ENCODE measurements around the gene MEI4.
A peak's percentile ranks its signal among the peaks of the same experiment; 100 is the strongest.
"Not testable (repeated sequence)": the region's sequence is repeated elsewhere in the genome, so short reads cannot be mapped to it uniquely, and the experiment has no call there.

The MEI4 gene

GRCh38 chr6:77740380-77740779, 87.5 kb downstream of the MEI4 start:
- Histone ChIP-seq H3K9me3 (ENCODE audit: low read length) (no peaks in the 10 kb centered on the region), H3K9me2 (ENCODE audit: low read depth, low read length) (no peaks in the 10 kb centered on the region), H3K9ac (ENCODE audit: low read length) (no peak overlapping the region), H3K27me3 (ENCODE audit: insufficient read depth, low read length) (no peaks in the 10 kb centered on the region), H4K20me1 (ENCODE audit: insufficient read depth, low read length) (no peaks in the 10 kb centered on the region), H3K4me2 (ENCODE audit: low read length) (no peak overlapping the region), H2AFZ (ENCODE audit: low read length) (no peak overlapping the region), H3K36me3 (ENCODE audit: insufficient read depth, low read length) (no peaks in the 10 kb centered on the region), H3F3A (ENCODE audit: insufficient read depth, low read length) (no peaks in the 10 kb centered on the region), H3K27ac (ENCODE audit: low read depth, low read length, poor library complexity, severe bottlenecking) (no peak overlapping the region), H3K4me1 (ENCODE audit: insufficient read depth, low read length, severe bottlenecking) (no peaks in the 10 kb centered on the region), H3K4me3 (ENCODE audit: low read depth, low read length, poor library complexity, severe bottlenecking) (no peak overlapping the region), H3K79me2 (ENCODE audit: insufficient read depth, low read length) (no peaks in the 10 kb centered on the region)
- TF ChIP-seq CTCF (IDR thresholded peaks at IDR 0.05; ENCODE audit: low read length) (peak; percentile 49), EZH2 (IDR thresholded peaks at IDR 0.05; ENCODE audit: borderline replicate concordance, low read length) (no peak)

- H3K36me3 ChIP-seq (ENCODE audit: insufficient read depth, low read length); H3K79me2 ChIP-seq (ENCODE audit: insufficient read depth, low read length); H3K27ac ChIP-seq (ENCODE audit: low read depth, low read length, poor library complexity, severe bottlenecking); H3K4me2 ChIP-seq (ENCODE audit: low read length); H2AFZ ChIP-seq (ENCODE audit: low read length); H3K9me3 ChIP-seq (ENCODE audit: low read length); H3K9ac ChIP-seq (ENCODE audit: low read length); H3K4me1 ChIP-seq (ENCODE audit: insufficient read depth, low read length, severe bottlenecking); H3F3A ChIP-seq (ENCODE audit: insufficient read depth, low read length); H3K9me2 ChIP-seq (ENCODE audit: low read depth, low read length); H3K27me3 ChIP-seq (ENCODE audit: insufficient read depth, low read length); H3K4me3 ChIP-seq (ENCODE audit: low read depth, low read length, poor library complexity, severe bottlenecking); H4K20me1 ChIP-seq (ENCODE audit: insufficient read depth, low read length): not testable (repeated sequence)
Observed at GRCh38 chr6:77752156-77752555, 99.3 kb downstream of the MEI4 start.

- H3K9me2 ChIP-seq (ENCODE audit: low read depth, low read length) = no peaks in the 10 kb centered on the region
- no peaks in the 10 kb centered on the region for H3K79me2 ChIP-seq (ENCODE audit: insufficient read depth, low read length)
- H2AFZ ChIP-seq (ENCODE audit: low read length) = no peak overlapping the region
- no peaks in the 10 kb centered on the region for H3K36me3 ChIP-seq (ENCODE audit: insufficient read depth, low read length)
- no peak overlapping the region for H3K9ac ChIP-seq (ENCODE audit: low read length)
- TF ChIP-seq EZH2 (IDR thresholded peaks at IDR 0.05; ENCODE audit: borderline replicate concordance, low read length) (no peak), CTCF (IDR thresholded peaks at IDR 0.05; ENCODE audit: low read length) (no peak)
- H3K27me3 ChIP-seq (ENCODE audit: insufficient read depth, low read length) = no peaks in the 10 kb centered on the region
- no peaks in the 10 kb centered on the region for H3F3A ChIP-seq (ENCODE audit: insufficient read depth, low read length)
- no peaks in the 10 kb centered on the region for H3K4me1 ChIP-seq (ENCODE audit: insufficient read depth, low read length, severe bottlenecking)
- H3K27ac ChIP-seq (ENCODE audit: low read depth, low read length, poor library complexity, severe bottlenecking) = no peak overlapping the region
- H3K4me3 ChIP-seq (ENCODE audit: low read depth, low read length, poor library complexity, severe bottlenecking) = no peak overlapping the region
- no peak overlapping the region for H3K4me2 ChIP-seq (ENCODE audit: low read length)
- no peaks in the 10 kb centered on the region for H4K20me1 ChIP-seq (ENCODE audit: insufficient read depth, low read length)
- H3K9me3 ChIP-seq (ENCODE audit: low read length) = no peaks in the 10 kb centered on the region
Observed at GRCh38 chr6:77762386-77762785, 109.5 kb downstream of the MEI4 start.

GRCh38 chr6:77763124-77763523, 110.3 kb downstream of the MEI4 start:
- Histone ChIP-seq H3K27ac (ENCODE audit: low read depth, low read length, poor library complexity, severe bottlenecking) (no peak overlapping the region), H3K9me3 (ENCODE audit: low read length) (no peaks in the 10 kb centered on the region), H3K36me3 (ENCODE audit: insufficient read depth, low read length) (no peaks in the 10 kb centered on the region), H3K4me1 (ENCODE audit: insufficient read depth, low read length, severe bottlenecking) (no peaks in the 10 kb centered on the region), H3K4me3 (ENCODE audit: low read depth, low read length, poor library complexity, severe bottlenecking) (no peak overlapping the region), H3K27me3 (ENCODE audit: insufficient read depth, low read length) (no peaks in the 10 kb centered on the region), H3K9ac (ENCODE audit: low read length) (no peak overlapping the region), H3K4me2 (ENCODE audit: low read length) (no peak overlapping the region), H3K79me2 (ENCODE audit: insufficient read depth, low read length) (no peaks in the 10 kb centered on the region), H3K9me2 (ENCODE audit: low read depth, low read length) (no peaks in the 10 kb centered on the region), H4K20me1 (ENCODE audit: insufficient read depth, low read length) (no peaks in the 10 kb centered on the region), H3F3A (ENCODE audit: insufficient read depth, low read length) (no peaks in the 10 kb centered on the region), H2AFZ (ENCODE audit: low read length) (no peak overlapping the region)
- TF ChIP-seq EZH2 (IDR thresholded peaks at IDR 0.05; ENCODE audit: borderline replicate concordance, low read length) (no peak), CTCF (IDR thresholded peaks at IDR 0.05; ENCODE audit: low read length) (no peak)

Data from OCI-LY1 (cell line).